H1 (cell line): ENCODE results near the gene RRP9. TPM values are rescaled to one million over a fixed set of nuclear protein-coding genes. Genes with fewer than 3 reads are reported as not detected.

Experiments used
- CTCF ChIA-PET: fragments of 300-600 bp; sonication (Branson Sonifier 250); formaldehyde crosslinking; loops from one replicate; lab custom pipeline; 2021; ENCODE audit not compliant: partially characterized antibody; lab: Charles Lee
- POLR2A ChIA-PET: fragments of 300-600 bp; sonication (Branson Sonifier 250); formaldehyde crosslinking; loops from one replicate; lab custom pipeline; 2021; ENCODE audit warnings: inconsistent platforms; ENCODE audit not compliant: partially characterized antibody; lab: Charles Lee
- DNase-seq, 2 experiments: peaks; one replicate each; pipeline versions ENCODE4 v3.0.0 to v3.0.0-alpha.2; 2010 to 2022; ENCODE audit warnings: low spot score in 2 of 2, low read depth in 1 of 2, mixed read lengths in 1 of 2
- FAIRE-seq: peaks from 2 replicates; lab custom pipeline; 2011; peaks lifted over from hg19 to GRCh38; lab: Jason Lieb, UNC
- H2AFZ ChIP-seq: 2 replicates; pipeline ENCODE4 v1.8.1; 2012; ENCODE audit warnings: low read length, inconsistent platforms
- H2AK5ac ChIP-seq: 2 replicates; pipeline ENCODE4 v1.6.1; 2013; ENCODE audit warnings: low read depth, low read length
- H2BK120ac ChIP-seq: replicated peaks from 2 replicates; pipeline ENCODE3; 2013; ENCODE audit warnings: low read depth, low read length, inconsistent platforms
- H2BK12ac ChIP-seq: 2 replicates; pipeline ENCODE4 v1.6.1; 2013; ENCODE audit warnings: low read depth, low read length
- H2BK15ac ChIP-seq: 2 replicates; pipeline ENCODE4 v1.6.1; 2013; ENCODE audit warnings: low read length
- H2BK20ac ChIP-seq: 2 replicates; pipeline ENCODE4 v1.6.1; 2013; ENCODE audit warnings: low read length
- H2BK5ac ChIP-seq: 2 replicates; pipeline ENCODE4 v1.6.1; 2013; ENCODE audit warnings: low read depth, low read length
- H3K14ac ChIP-seq: 2 replicates; pipeline ENCODE4 v1.6.1; 2013; ENCODE audit warnings: inconsistent platforms; ENCODE audit not compliant: insufficient read length
- H3K18ac ChIP-seq: 2 replicates; pipeline ENCODE4 v1.6.1; 2013; ENCODE audit warnings: low read length; ENCODE audit errors: extremely low read depth
- H3K23ac ChIP-seq: 2 replicates; pipeline ENCODE4 v1.6.1; 2013; ENCODE audit warnings: inconsistent platforms; ENCODE audit not compliant: insufficient read length
- H3K23me2 ChIP-seq: 2 replicates; pipeline ENCODE4 v1.6.1; 2013; ENCODE audit warnings: low read depth, low read length
- H3K27ac ChIP-seq: 2 replicates; pipeline ENCODE4 v1.6.1; 2011; ENCODE audit warnings: low read depth, low read length, inconsistent platforms
- H3K27me3 ChIP-seq, 4 experiments: replicated peaks in 1 of 4; 1 replicate in 1 of 4; 2 replicates in 3 of 4; pipeline versions ENCODE4 v1.6.1 to v1.8.1; 2011 to 2013; ENCODE audit warnings: low read length in 3 of 4, mild to moderate bottlenecking in 3 of 4, inconsistent platforms in 2 of 4, mixed read lengths in 2 of 4, moderate library complexity in 1 of 4; ENCODE audit not compliant: control insufficient read depth in 3 of 4, insufficient read depth in 3 of 4; ENCODE audit errors: extremely low read depth in 1 of 4
- H3K36me3 ChIP-seq, 4 experiments: 2 replicates each; pipeline versions ENCODE4 v1.6.1 to v1.8.1; 2011 to 2013; ENCODE audit warnings: mild to moderate bottlenecking in 4 of 4, low read length in 3 of 4, moderate library complexity in 2 of 4, control low read depth in 1 of 4, inconsistent platforms in 1 of 4; ENCODE audit not compliant: insufficient read depth in 4 of 4, control insufficient read depth in 2 of 4
- H3K4ac ChIP-seq: replicated peaks from 2 replicates; pipeline ENCODE3; 2013; ENCODE audit warnings: low read length, low read depth, mixed read lengths, inconsistent platforms; ENCODE audit not compliant: insufficient read length
- H3K4me1 ChIP-seq, 4 experiments: replicated peaks in 1 of 4; 1 replicate in 1 of 4; 2 replicates in 3 of 4; pipeline versions ENCODE4 v1.6.1 to v1.8.1; 2011 to 2013; ENCODE audit warnings: low read length in 3 of 4, inconsistent platforms in 2 of 4, mixed read lengths in 1 of 4; ENCODE audit not compliant: insufficient read depth in 4 of 4, control insufficient read depth in 3 of 4
- H3K4me2 ChIP-seq, 2 experiments: 2 replicates each; pipeline versions ENCODE4 v1.6.1 to v1.8.1; 2011 to 2013; ENCODE audit warnings: low read depth in 2 of 2, low read length in 2 of 2, control low read depth in 1 of 2, inconsistent platforms in 1 of 2, mild to moderate bottlenecking in 1 of 2; ENCODE audit not compliant: insufficient read depth in 1 of 2
- H3K4me3 ChIP-seq, 4 experiments: fragments of 200-600, 300-600 bp in 1 of 4; sonication (generic), shearing (Covaris generic), sonication (Bioruptor Twin) in 1 of 4; 2 replicates each; pipeline versions ENCODE4 v1.5.1 to v1.8.1; 2011 to 2016; ENCODE audit warnings: low read length in 4 of 4, low read depth in 3 of 4, control low read depth in 2 of 4, inconsistent platforms in 2 of 4, mild to moderate bottlenecking in 2 of 4, mixed read lengths in 1 of 4, moderate library complexity in 1 of 4; ENCODE audit not compliant: insufficient read depth in 2 of 4; ENCODE audit errors: extremely low read depth in 1 of 4
- H3K56ac ChIP-seq: replicated peaks from 2 replicates; pipeline ENCODE3; 2013; ENCODE audit warnings: low read depth, mild to moderate bottlenecking, mixed read lengths, low read length, inconsistent platforms; ENCODE audit not compliant: insufficient read length
- H3K79me1 ChIP-seq: 2 replicates; pipeline ENCODE4 v1.6.1; 2013; ENCODE audit warnings: low read depth, low read length, control low read depth
- H3K79me2 ChIP-seq, 2 experiments: 2 replicates each; pipeline versions ENCODE4 v1.6.1 to v1.8.1; 2012 to 2013; ENCODE audit warnings: low read length in 2 of 2, mild to moderate bottlenecking in 2 of 2, inconsistent platforms in 1 of 2; ENCODE audit not compliant: insufficient read depth in 2 of 2, control insufficient read depth in 1 of 2
- H3K9ac ChIP-seq, 4 experiments: replicated peaks in 1 of 4; 1 replicate in 1 of 4; 2 replicates in 3 of 4; pipeline versions ENCODE4 v1.6.1 to v1.8.1; 2011 to 2013; ENCODE audit warnings: low read depth in 3 of 4, low read length in 3 of 4, control low read depth in 2 of 4, mild to moderate bottlenecking in 2 of 4, moderate library complexity in 2 of 4, inconsistent platforms in 1 of 4; ENCODE audit errors: extremely low read depth in 1 of 4
- H3K9me3 ChIP-seq, 2 experiments: 2 replicates each; pipeline versions ENCODE4 v1.6.1 to v1.8.1; 2012 to 2013; ENCODE audit warnings: mild to moderate bottlenecking in 2 of 2, moderate library complexity in 2 of 2, control low read depth in 1 of 2, inconsistent platforms in 1 of 2, low read depth in 1 of 2, low read length in 1 of 2, mixed read lengths in 1 of 2; ENCODE audit not compliant: insufficient read depth in 2 of 2
- H4K20me1 ChIP-seq, 2 experiments: replicated peaks in 1 of 2; 2 replicates each; pipeline versions ENCODE3 to v1.8.1; 2011 to 2013; ENCODE audit warnings: inconsistent platforms in 2 of 2, low read length in 2 of 2, mild to moderate bottlenecking in 1 of 2; ENCODE audit not compliant: insufficient read depth in 2 of 2, control insufficient read depth in 1 of 2
- H4K5ac ChIP-seq: 2 replicates; pipeline ENCODE4 v1.6.1; 2013; ENCODE audit warnings: low read length, low read depth, mixed read lengths, inconsistent platforms; ENCODE audit not compliant: insufficient read length
- H4K8ac ChIP-seq: 2 replicates; pipeline ENCODE4 v1.8.0; 2013; ENCODE audit warnings: mild to moderate bottlenecking, moderate library complexity, low read length, inconsistent platforms; ENCODE audit not compliant: insufficient read depth; ENCODE audit errors: extremely low read depth
- H4K91ac ChIP-seq: replicated peaks from 2 replicates; pipeline ENCODE3; 2013; ENCODE audit warnings: low read length, mixed read lengths, inconsistent platforms; ENCODE audit not compliant: insufficient read length
- SIN3A ChIP-seq, 2 experiments: IDR thresholded peaks in 1 of 2; conservative IDR thresholded peaks in 1 of 2; 2 replicates each; pipeline ENCODE4 v1.6.1; 2011 to 2012; ENCODE audit warnings: low read length in 2 of 2, improper control_type of control experiment in 1 of 2, low read depth in 1 of 2, mild to moderate bottlenecking in 1 of 2
- ZNF274 ChIP-seq: IDR thresholded peaks from 2 replicates; pipeline ENCODE4 v1.7.0; 2012; ENCODE audit warnings: low read length, borderline replicate concordance; ENCODE audit errors: extremely low read depth
- WGBS, 2 experiments: shearing (Covaris generic) in 1 of 2; methylation state at CpG; one replicate each; pipeline versions ENCODE4 v1.1.6 to v1.1.7; 2013 to 2015; ENCODE audit warnings: low lambda C conversion rate in 2 of 2, mixed read lengths in 2 of 2, inconsistent platforms in 1 of 2, low coverage in 1 of 2, missing lambda C conversion rate in 1 of 2; ENCODE audit not compliant: insufficient replicate concordance in 2 of 2, insufficient coverage in 1 of 2, insufficient read length in 1 of 2; ENCODE audit errors: extremely low coverage in 1 of 2, missing lambda C conversion rate in 1 of 2; 5-methylcytosine and 5-hydroxymethylcytosine counted together
- polyA plus RNA-seq, 7 experiments: library from polyadenylated mRNA; depleted of rRNA in 3 of 7; stranded (reverse) in 5 of 7; unstranded in 2 of 7; fragments of >200 nt in 5 of 7; fragments of 200-250 nt in 2 of 7; gene quantifications; 1 replicate in 5 of 7; 2 replicates in 1 of 7; 4 replicates in 1 of 7; pipeline versions ENCODE4 v1.2.1 to v1.2.3, GENCODE V29; 2011 to 2013; ENCODE audit warnings: missing spikeins in 2 of 7, mixed read lengths in 2 of 7
- total RNA-seq: library from RNA; stranded (reverse); fragmentation: NEBNext Ultra II Directional; extraction: Animal tissue kit (Norgen Biotek cat#: 25700); gene quantifications from 2 replicates; pipeline ENCODE4 v1.2.1, GENCODE V29; 2021

Gene RRP9
- total and polyA plus RNA-seq, 2 of the 8 experiments (the other 6 are each of a cell fraction or from before 2014, with no cell fraction given) = 55.6 to 68.9 TPM

- ChIA-PET POLR2A (interaction anchor here (0.6 to 29.3 kb wide), 4 partner anchors 14 to 115 kb away, joined by 3 to 923 read pairs (median 68); partner anchors contain the start of genes ABHD14A, ABHD14B, ACY1 and GPR62), CTCF (interaction anchor here (1.1 to 10.5 kb wide), 5 partner anchors 9 to 40 kb away, joined by 3 to 66 read pairs (median 25); partner anchors contain the start of genes ABHD14A, ABHD14B, ACY1 and GPR62)
- H2BK20ac ChIP-seq = no peak overlapping the region
- peaks cover 9% of the 10 kb centered on the region; the same call in 1 of the 2 replicates for H3K23me2 ChIP-seq
- peaks cover 0 to 10% of the 10 kb centered on the region in 2 experiments for H4K20me1 ChIP-seq
- DNase-seq (no peak), FAIRE-seq (no peak)
- no peak overlapping the region for H2BK15ac ChIP-seq
- no peaks in the 10 kb centered on the region for H3K36me3 ChIP-seq
- H3K4ac ChIP-seq = no peak overlapping the region
- no peak overlapping the region for H3K23ac ChIP-seq
- no peak overlapping the region; the same call in 1 of the 2 replicates for H3K18ac ChIP-seq
- peak overlapping the region; percentile 16; the same call in 1 of the 2 replicates for H2BK5ac ChIP-seq
- TF ChIP-seq ZNF274 = no peak
- TF ChIP-seq SIN3A (conservative IDR thresholded peaks at IDR 0.05 in 1 of 2, IDR thresholded peaks at IDR 0.05 in 1 of 2; ENCODE audit: low read depth in 1 of 2, low read length in 2 of 2) = 0 out of 4 replicates have a peak, but pooled peaks of 1 of the 2 experiments have one; percentile 40
- H3K9me3 ChIP-seq = no peaks in the 10 kb centered on the region
- H3K4me2 ChIP-seq = peak overlapping the region in 1 of 2 experiments; percentile 44; a peak in 2 of 4 replicates
- H2AFZ ChIP-seq = no peak overlapping the region
- no peak overlapping the region for H3K27ac ChIP-seq
- H2BK12ac ChIP-seq = 0 out of 2 replicates have a peak overlapping the region, but pooled peaks have one; percentile 85
- H3K79me2 ChIP-seq = no peaks in the 10 kb centered on the region
- no peak overlapping the region for H2BK120ac ChIP-seq
- 0 out of 8 replicates have a peak overlapping the region, but pooled peaks of 1 of the 4 experiments have one; percentile 2 for H3K4me3 ChIP-seq
- H4K5ac ChIP-seq = no peak overlapping the region
- 77% methylated on average over 5 of the region's 12 CpGs; no CpG with 5 or more reads in 1 of the 2 experiments for WGBS, 2 experiments
- no peak overlapping the region for H4K91ac ChIP-seq
- H3K4me1 ChIP-seq = peaks cover 10 to 34% (median 27%) of the 10 kb centered on the region in 4 experiments
- H2AK5ac ChIP-seq = 0 out of 2 replicates have a peak overlapping the region, but pooled peaks have one; percentile 13
- no peak overlapping the region for H3K56ac ChIP-seq
- H3K9ac ChIP-seq = no peak overlapping the region
- no peaks in the 10 kb centered on the region for H3K79me1 ChIP-seq
- H3K27me3 ChIP-seq = peaks cover 0 to 13% (median 2%) of the 10 kb centered on the region in 4 experiments; a peak in 5 of 7 replicates
- no peak overlapping the region for H3K14ac ChIP-seq
- H4K8ac ChIP-seq = no peak overlapping the region
Observed at GRCh38 chr3:51963951-51964451, 22.3 kb upstream of the RRP9 start.
